Adrenal gland (tissue), 12 donors: ENCODE data around the gene KCNJ4. TPM values are rescaled to one million over a fixed set of nuclear protein-coding genes. Genes with fewer than 3 reads are reported as not detected.

Experiments used
- DNase-seq, 7 donors: peaks; one replicate each; pipeline ENCODE4 v3.0.0-alpha.2; 2019 to 2020
- H3K27ac ChIP-seq, 5 donors: fragments of 200-600 bp; sonication (generic) in 4 of 5; 1 replicate in 3 of 5; 2 replicates in 2 of 5; pipeline versions ENCODE4 v1.5.1 to v1.8.0; 2016 to 2020; ENCODE audit warnings: mild to moderate bottlenecking in 1 of 5
- H3K27me3 ChIP-seq: fragments of 200-600 bp; 2 replicates; pipeline ENCODE4 v1.8.0; 2021
- H3K36me3 ChIP-seq, 2 donors: fragments of 200-600 bp; replicated peaks in 1 of 2; 1 replicate in 1 of 2; 2 replicates in 1 of 2; pipeline versions ENCODE4 v1.5.1 to v1.8.0; 2018 to 2022
- H3K4me1 ChIP-seq, 2 donors: fragments of 200-600 bp; replicated peaks in 1 of 2; 1 replicate in 1 of 2; 2 replicates in 1 of 2; pipeline versions ENCODE4 v1.5.1 to v1.8.0; 2018 to 2021
- H3K4me3 ChIP-seq, 4 donors: fragments of 200-600 bp; sonication (generic) in 3 of 4; one replicate each; pipeline ENCODE4 v1.5.1; 2016 to 2018
- H3K9me3 ChIP-seq, 3 donors: fragments of 200-600 bp; sonication (generic) in 1 of 3; replicated peaks in 1 of 3; 1 replicate in 2 of 3; 2 replicates in 1 of 3; pipeline versions ENCODE4 v1.5.1 to v1.8.0; 2016 to 2021
- POLR2A ChIP-seq, 2 donors: fragments of 450-650 bp; IDR thresholded peaks; one replicate each; pipeline ENCODE4 v1.6.1; 2017; ENCODE audit warnings: antibody characterized with exemption in 2 of 2, mild to moderate bottlenecking in 2 of 2, moderate library complexity in 1 of 2
- WGBS, 4 donors: extraction: QIAGEN DNeasy Blood & Tissue Kit in 2 of 4; methylation state at CpG; one replicate each; pipeline versions ENCODE4 v1.1.5 to v1.1.7; 2013 to 2017; 5-methylcytosine and 5-hydroxymethylcytosine counted together
- intact Hi-C, 2 donors: fragments of 100-400 bp; cut with DNase I; formaldehyde crosslinking; loops; one replicate each; pipeline versions ENCODE4 v1.14.1 to v1.15.0; 2022 to 2023
- polyA plus RNA-seq, 3 donors: library from polyadenylated mRNA; stranded (reverse); fragments of 200-250 nt in 2 of 3; fragments of 350-450 nt in 1 of 3; fragmentation: Illumina TruSeq in 1 of 3; extraction: RNeasy Lipid Tissue Mini Kit (QIAGEN cat#74804) in 1 of 3; gene quantifications; one replicate each; pipeline ENCODE4 v1.2.3, GENCODE V29; 2013 to 2014
- total RNA-seq, 9 donors: library from RNA; depleted of rRNA in 4 of 9; stranded (reverse); fragments of >200 nt in 4 of 9; fragments of 120-200 nt in 1 of 9; fragmentation: NEBNext Ultra II Directional in 1 of 9; extraction: Animal tissue kit (Norgen Biotek cat#: 25700) in 1 of 9; gene quantifications; one replicate each; pipeline versions ENCODE4 v1.1.0 to v1.2.4, GENCODE V29; 2013 to 2023
- TF ChIP-seq, protein P1 (sequence below), 6 experiments: fragments of 450-650 bp in 4 of 6; fragments of 200-600 bp in 2 of 6; sonication (generic) in 1 of 6; IDR thresholded peaks; 1 replicate in 5 of 6; 2 replicates in 1 of 6; pipeline versions ENCODE4 v1.5.1 to v1.8.0; 2016 to 2021; ENCODE audit warnings: antibody characterized with exemption in 6 of 6, mild to moderate bottlenecking in 2 of 6, moderate library complexity in 1 of 6
- donor health status: healthy with polysubstance abuse.
- donor health status: Bipolar disorder and iron deficiency.
- donor health status: DM: yes; HTN: yes; CAD: no.
- donor health status: DM: no; HTN: no; CAD: no.
- donor health status: DM: no; HTN: no; CAD: no.
- donor health status: DM: yes; HTN: yes; CAD: no.

Gene KCNJ4
- total and polyA plus RNA-seq, 12 donors, result 0.07 to 0.56 (median 0.28) TPM; not detected in 5

DNA sequence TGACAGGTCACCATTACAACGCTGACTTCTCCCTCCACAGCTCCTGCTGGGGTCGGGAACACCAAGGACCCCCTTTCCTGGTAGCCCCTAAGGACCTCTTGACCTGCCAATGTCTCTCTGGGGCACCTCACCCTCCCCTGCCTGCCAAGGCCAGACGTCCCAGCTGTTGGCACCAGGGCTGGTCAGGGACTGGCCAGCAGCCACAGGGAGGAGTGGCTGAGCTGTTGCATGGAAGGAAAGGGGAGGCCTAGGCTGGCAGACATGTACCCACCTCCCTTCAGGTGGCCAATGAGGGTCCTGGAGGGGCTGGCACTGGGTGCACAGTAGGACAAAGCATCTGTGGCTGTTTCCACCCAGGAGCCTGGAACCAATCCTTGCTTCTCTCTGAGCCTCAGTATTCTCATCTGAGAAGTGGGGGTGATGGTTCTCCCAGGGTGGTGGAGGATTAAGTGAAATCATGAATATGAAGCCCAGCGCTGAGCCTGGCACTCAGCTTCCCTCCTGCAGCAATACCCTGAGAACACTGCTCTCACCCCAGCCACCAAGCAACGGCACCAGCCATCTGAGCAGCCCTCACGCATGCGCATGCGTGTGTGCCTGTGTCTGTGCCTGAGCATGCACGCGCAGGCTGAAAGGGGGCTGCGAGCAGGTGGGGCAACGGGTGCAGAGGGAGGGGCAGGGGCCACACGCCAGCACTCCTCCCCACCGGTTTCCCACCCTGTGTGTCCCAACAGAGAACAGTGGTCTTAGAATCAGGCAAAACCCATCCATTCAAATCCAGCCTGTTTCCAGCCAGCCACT, 5.9 kb downstream of the KCNJ4 start:
- TF ChIP-seq POLR2A (IDR thresholded peaks at IDR 0.05), result no peak
- TF ChIP-seq, protein P1, sequence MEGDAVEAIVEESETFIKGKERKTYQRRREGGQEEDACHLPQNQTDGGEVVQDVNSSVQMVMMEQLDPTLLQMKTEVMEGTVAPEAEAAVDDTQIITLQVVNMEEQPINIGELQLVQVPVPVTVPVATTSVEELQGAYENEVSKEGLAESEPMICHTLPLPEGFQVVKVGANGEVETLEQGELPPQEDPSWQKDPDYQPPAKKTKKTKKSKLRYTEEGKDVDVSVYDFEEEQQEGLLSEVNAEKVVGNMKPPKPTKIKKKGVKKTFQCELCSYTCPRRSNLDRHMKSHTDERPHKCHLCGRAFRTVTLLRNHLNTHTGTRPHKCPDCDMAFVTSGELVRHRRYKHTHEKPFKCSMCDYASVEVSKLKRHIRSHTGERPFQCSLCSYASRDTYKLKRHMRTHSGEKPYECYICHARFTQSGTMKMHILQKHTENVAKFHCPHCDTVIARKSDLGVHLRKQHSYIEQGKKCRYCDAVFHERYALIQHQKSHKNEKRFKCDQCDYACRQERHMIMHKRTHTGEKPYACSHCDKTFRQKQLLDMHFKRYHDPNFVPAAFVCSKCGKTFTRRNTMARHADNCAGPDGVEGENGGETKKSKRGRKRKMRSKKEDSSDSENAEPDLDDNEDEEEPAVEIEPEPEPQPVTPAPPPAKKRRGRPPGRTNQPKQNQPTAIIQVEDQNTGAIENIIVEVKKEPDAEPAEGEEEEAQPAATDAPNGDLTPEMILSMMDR (IDR thresholded peaks at IDR 0.05), result no peak
- peak in 4 of 7 donors; percentile 33 to 53 (median 36) for DNase-seq
- Histone ChIP-seq H3K36me3 (no peaks in the 10 kb centered on the region), H3K9me3 (no peaks in the 10 kb centered on the region), H3K27me3 (peaks cover 5% of the 10 kb centered on the region), H3K4me3 (no peak overlapping the region), H3K4me1 (no peaks in the 10 kb centered on the region), H3K27ac (no peak overlapping the region)
- intact Hi-C loops, result no loop called here
- WGBS, 4 donors, result 60 to 81% (median 75%) methylated on average over 5 to 14 of the region's 14 CpGs

DNA sequence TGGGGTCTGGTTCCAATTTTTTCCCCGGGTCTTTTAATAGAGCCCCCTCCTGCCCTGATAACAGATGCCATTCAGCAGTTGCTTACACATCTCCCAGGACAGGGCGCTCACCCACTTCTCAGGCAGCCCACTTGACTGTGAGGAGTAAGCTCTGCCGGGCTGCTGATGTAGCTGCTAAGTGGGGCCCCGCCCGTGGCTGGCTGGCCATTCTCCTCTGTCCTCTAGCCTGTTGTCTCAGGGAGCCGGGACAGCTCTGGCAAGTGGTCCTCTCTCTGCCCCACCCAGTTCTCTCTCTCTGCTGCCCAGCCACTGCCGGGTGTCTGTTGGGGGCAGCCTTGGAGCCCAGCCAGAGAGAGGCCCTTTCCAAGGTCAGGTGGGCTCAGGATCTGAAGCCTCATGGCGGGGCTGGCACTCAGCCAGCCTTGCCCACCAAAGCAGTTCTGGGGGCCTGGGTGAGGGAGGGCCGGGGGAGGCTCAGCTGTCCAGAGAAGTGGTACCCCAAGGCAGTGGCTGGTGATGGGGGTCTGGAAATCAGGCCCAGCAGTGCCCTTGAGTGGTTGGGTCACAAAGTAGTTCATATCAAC, 8.9 kb downstream of the KCNJ4 start:
- no peaks in the 10 kb centered on the region for H3K36me3 ChIP-seq
- no peaks in the 10 kb centered on the region for H3K4me1 ChIP-seq
- WGBS, 4 donors, result 49 to 63% (median 59%) methylated on average over 1 to 9 of the region's 9 CpGs
- no peak overlapping the region for H3K4me3 ChIP-seq
- DNase-seq, result no peak
- no peak overlapping the region for H3K27ac ChIP-seq
- intact Hi-C loops, result no loop called here
- no peaks in the 10 kb centered on the region for H3K27me3 ChIP-seq
- no peaks in the 10 kb centered on the region for H3K9me3 ChIP-seq
- TF ChIP-seq POLR2A (IDR thresholded peaks at IDR 0.05), result no peak
- TF ChIP-seq, protein P1 (IDR thresholded peaks at IDR 0.05), result no peak

GRCh38 chr22:38444783-38445182, 10.2 kb downstream of the KCNJ4 start:
- TF ChIP-seq POLR2A (IDR thresholded peaks at IDR 0.05), result no peak
- TF ChIP-seq, protein P1 (IDR thresholded peaks at IDR 0.05), result no peak
- WGBS, 4 donors, result 84 to 93% (median 90%) methylated on average over 9 to 10 of the region's 10 CpGs
- no peak overlapping the region for H3K27ac ChIP-seq
- intact Hi-C loops, result no loop called here
- no peaks in the 10 kb centered on the region for H3K4me1 ChIP-seq
- H3K4me3 ChIP-seq, result no peak overlapping the region
- H3K36me3 ChIP-seq, result no peaks in the 10 kb centered on the region
- no peak for DNase-seq
- H3K27me3 ChIP-seq, result no peaks in the 10 kb centered on the region
- H3K9me3 ChIP-seq, result no peaks in the 10 kb centered on the region

- H3K27me3 ChIP-seq, result no peaks in the 10 kb centered on the region
- no peak for TF ChIP-seq POLR2A (IDR thresholded peaks at IDR 0.05)
- TF ChIP-seq, protein P1 (IDR thresholded peaks at IDR 0.05), result no peak
- no peaks in the 10 kb centered on the region for H3K36me3 ChIP-seq
- H3K27ac ChIP-seq, result no peak overlapping the region
- no peak overlapping the region for H3K4me3 ChIP-seq
- no peaks in the 10 kb centered on the region for H3K9me3 ChIP-seq
- intact Hi-C loops, result no loop called here
- no peaks in the 10 kb centered on the region for H3K4me1 ChIP-seq
- DNase-seq, result no peak
- WGBS, 4 donors, result 61 to 64% (median 63%) methylated on average over 20 to 21 of the region's 21 CpGs
Observed at GRCh38 chr22:38443628-38444521, 11.1 kb downstream of the KCNJ4 start.
